ENCODE results near the gene ANKRD23. TPM values are rescaled to one million over a fixed set of nuclear protein-coding genes. Genes with fewer than 3 reads are reported as not detected.

Gene ANKRD23
- total and polyA plus RNA-seq, 2 of the 13 experiments (the other 11 are each of a cell fraction or from before 2014, with no cell fraction given): 1.5 to 1.6 TPM

DNA sequence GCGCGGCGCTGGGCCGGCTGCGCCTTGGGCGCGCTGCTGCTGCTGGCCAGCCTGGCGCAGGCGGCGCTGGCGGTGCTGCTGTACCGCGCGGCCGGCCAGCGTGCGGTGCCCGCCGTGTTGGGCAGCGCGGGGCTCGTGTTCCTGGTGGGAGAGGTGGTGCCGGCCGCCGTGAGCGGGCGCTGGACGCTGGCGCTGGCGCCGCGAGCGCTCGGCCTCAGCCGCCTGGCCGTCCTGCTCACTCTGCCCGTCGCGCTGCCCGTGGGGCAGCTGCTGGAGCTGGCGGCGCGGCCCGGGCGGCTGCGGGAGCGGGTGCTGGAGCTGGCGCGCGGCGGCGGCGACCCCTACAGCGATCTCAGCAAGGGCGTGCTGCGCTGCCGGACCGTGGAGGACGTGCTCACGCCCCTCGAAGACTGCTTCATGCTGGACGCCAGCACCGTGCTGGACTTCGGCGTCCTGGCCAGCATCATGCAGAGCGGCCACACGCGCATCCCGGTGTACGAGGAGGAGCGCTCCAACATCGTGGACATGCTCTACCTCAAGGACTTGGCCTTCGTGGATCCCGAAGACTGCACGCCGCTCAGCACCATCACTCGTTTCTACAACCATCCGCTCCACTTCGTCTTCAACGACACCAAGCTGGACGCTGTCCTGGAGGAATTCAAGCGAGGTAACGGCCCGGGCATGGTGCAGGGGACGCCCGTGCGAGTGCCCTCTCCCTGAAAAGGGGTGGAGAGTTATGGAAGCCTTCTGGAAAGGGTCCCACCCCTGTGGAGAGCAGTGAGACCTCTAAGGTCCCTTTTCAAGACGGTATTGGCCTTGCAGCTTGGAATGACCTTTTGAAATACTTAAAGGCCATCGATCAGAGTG lies 26.8 kb downstream of the ANKRD23 start (continued):
- TF ChIP-seq IKZF5 (CRISPR knock-in tag; IDR thresholded peaks at IDR 0.05) (no peak; the same call in 1 of the 2 replicates), ZFYVE20 (CRISPR knock-in tag; IDR thresholded peaks at IDR 0.05; ENCODE audit: borderline replicate concordance, low read depth) (no peak), ZNF782 (CRISPR knock-in tag; IDR thresholded peaks at IDR 0.05; ENCODE audit: borderline replicate concordance) (no peak), SOX6 (IDR thresholded peaks at IDR 0.05) (no peak), SOX6 (CRISPR knock-in tag; IDR thresholded peaks at IDR 0.05) (no peak), CENPX (CRISPR knock-in tag; IDR thresholded peaks at IDR 0.05) (no peak), HES4 (CRISPR knock-in tag; IDR thresholded peaks at IDR 0.05; ENCODE audit: borderline replicate concordance) (peak; percentile 42; the same call in 1 of the 2 replicates), MATR3 (CRISPR knock-in tag; IDR thresholded peaks at IDR 0.05) (no peak), MLLT10 (CRISPR knock-in tag; IDR thresholded peaks at IDR 0.05) (no peak), CSRNP1 (CRISPR knock-in tag; IDR thresholded peaks at IDR 0.05) (peak; percentile 25; the same call in 1 of the 2 replicates), ZNF235 (CRISPR knock-in tag; IDR thresholded peaks at IDR 0.05; ENCODE audit: borderline replicate concordance) (no peak), ZBTB1 (CRISPR knock-in tag; IDR thresholded peaks at IDR 0.05; ENCODE audit: borderline replicate concordance) (no peak), NCOA2 (CRISPR knock-in tag; IDR thresholded peaks at IDR 0.05) (no peak), NPAS2 (CRISPR knock-in tag; IDR thresholded peaks at IDR 0.05; ENCODE audit: borderline replicate concordance) (no peak), ZFP36L2 (CRISPR knock-in tag; IDR thresholded peaks at IDR 0.05) (no peak), HMG20B (CRISPR knock-in tag; conservative IDR thresholded peaks at IDR 0.05) (no peak), PAX8 (CRISPR knock-in tag; IDR thresholded peaks at IDR 0.05; ENCODE audit: borderline replicate concordance) (no peak; the same call in 1 of the 2 replicates)
- TF ChIP-seq, protein P1, sequence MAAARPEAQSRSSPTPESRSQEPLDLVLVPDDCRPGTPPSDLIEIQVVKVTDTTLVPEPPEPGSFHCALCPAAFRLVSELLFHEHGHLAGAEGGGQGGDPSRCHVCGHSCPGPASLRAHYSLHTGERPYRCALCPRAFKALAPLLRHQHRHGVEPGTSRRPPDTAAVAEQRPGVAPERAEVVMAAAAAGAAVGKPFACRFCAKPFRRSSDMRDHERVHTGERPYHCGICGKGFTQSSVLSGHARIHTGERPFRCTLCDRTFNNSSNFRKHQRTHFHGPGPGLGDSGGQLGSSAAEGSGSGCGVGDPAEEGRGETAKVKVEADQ (CRISPR knock-in tag; IDR thresholded peaks at IDR 0.05; ENCODE audit: borderline replicate concordance): no peak
- TF ChIP-seq, protein P2, sequence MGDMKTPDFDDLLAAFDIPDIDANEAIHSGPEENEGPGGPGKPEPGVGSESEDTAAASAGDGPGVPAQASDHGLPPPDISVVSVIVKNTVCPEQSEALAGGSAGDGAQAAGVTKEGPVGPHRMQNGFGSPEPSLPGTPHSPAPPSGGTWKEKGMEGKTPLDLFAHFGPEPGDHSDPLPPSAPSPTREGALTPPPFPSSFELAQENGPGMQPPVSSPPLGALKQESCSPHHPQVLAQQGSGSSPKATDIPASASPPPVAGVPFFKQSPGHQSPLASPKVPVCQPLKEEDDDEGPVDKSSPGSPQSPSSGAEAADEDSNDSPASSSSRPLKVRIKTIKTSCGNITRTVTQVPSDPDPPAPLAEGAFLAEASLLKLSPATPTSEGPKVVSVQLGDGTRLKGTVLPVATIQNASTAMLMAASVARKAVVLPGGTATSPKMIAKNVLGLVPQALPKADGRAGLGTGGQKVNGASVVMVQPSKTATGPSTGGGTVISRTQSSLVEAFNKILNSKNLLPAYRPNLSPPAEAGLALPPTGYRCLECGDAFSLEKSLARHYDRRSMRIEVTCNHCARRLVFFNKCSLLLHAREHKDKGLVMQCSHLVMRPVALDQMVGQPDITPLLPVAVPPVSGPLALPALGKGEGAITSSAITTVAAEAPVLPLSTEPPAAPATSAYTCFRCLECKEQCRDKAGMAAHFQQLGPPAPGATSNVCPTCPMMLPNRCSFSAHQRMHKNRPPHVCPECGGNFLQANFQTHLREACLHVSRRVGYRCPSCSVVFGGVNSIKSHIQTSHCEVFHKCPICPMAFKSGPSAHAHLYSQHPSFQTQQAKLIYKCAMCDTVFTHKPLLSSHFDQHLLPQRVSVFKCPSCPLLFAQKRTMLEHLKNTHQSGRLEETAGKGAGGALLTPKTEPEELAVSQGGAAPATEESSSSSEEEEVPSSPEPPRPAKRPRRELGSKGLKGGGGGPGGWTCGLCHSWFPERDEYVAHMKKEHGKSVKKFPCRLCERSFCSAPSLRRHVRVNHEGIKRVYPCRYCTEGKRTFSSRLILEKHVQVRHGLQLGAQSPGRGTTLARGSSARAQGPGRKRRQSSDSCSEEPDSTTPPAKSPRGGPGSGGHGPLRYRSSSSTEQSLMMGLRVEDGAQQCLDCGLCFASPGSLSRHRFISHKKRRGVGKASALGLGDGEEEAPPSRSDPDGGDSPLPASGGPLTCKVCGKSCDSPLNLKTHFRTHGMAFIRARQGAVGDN (CRISPR knock-in tag; IDR thresholded peaks at IDR 0.05): peak; percentile 79
- TF ChIP-seq, protein P3, sequence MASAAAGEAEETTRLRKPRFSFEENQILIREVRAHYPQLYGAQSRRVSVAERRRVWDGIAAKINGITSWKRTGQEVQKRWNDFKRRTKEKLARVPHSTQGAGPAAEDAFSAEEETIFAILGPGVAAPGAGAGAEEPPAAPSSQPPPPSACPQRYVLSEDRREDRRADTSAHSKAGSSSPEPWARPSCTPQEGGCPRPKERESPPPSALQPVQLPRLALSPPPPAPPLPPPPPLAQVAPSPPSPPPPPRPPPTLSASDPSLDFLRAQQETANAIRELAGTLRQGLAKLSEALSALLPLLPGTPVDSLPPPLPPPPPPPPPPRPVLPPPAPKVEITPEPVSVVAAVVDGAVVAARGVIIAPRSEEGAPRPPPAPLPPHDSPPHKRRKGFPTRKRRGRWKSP (CRISPR knock-in tag; IDR thresholded peaks at IDR 0.05): peak; percentile 93

All from HepG2 (cell line).